ENCODE data around the gene RSPH10B.
"Not testable (repeated sequence)": the region's sequence is repeated elsewhere in the genome, so short reads cannot be mapped to it uniquely, and the experiment has no call there.

Gene RSPH10B

GRCh38 chr7:5970347-5970911, at the start of gene RSPH10B:
RSPH10B (minus strand) TSS chr7:5970689; CDS start chr7:5967116, 3,573 bp downstream.
- not testable (repeated sequence) for DNase-seq (ENCODE audit: low read depth)

- DNase-seq (ENCODE audit: low read depth), result no peak
Observed at GRCh38 chr7:6016653-6016966, 46.1 kb upstream of the RSPH10B start.

- peak; percentile 93 for DNase-seq (ENCODE audit: low read depth)
Observed at GRCh38 chr7:6015917-6016652, 45.6 kb upstream of the RSPH10B start.

GRCh38 chr7:6012355-6013104, 42.0 kb upstream of the RSPH10B start:
- peak; percentile 61 for DNase-seq (ENCODE audit: low read depth)

- no peak for DNase-seq (ENCODE audit: low read depth)
Observed at GRCh38 chr7:6011541-6011940, 41.1 kb upstream of the RSPH10B start.

- not testable (repeated sequence) for DNase-seq (ENCODE audit: low read depth)
Observed at GRCh38 chr7:6010370-6010769, 39.9 kb upstream of the RSPH10B start.

- DNase-seq (ENCODE audit: low read depth), result peak; percentile 99
Observed at GRCh38 chr7:6008668-6009611, 38.5 kb upstream of the RSPH10B start, which contains the start of the genes AIMP2 and PMS2. AIMP2 (plus strand) TSS chr7:6009272; CDS start chr7:6009364, 92 bp downstream. PMS2 (minus strand) TSS chr7:6009049; CDS start chr7:6009019, 30 bp downstream.

GRCh38 chr7:6007835-6008590, 37.5 kb upstream of the RSPH10B start:
- peak; percentile 23 for DNase-seq (ENCODE audit: low read depth)

- DNase-seq (ENCODE audit: low read depth), result no peak
Observed at GRCh38 chr7:6007386-6007785, 36.9 kb upstream of the RSPH10B start.

- peak; percentile 75 for DNase-seq (ENCODE audit: low read depth)
Observed at GRCh38 chr7:5997210-5997808, 26.8 kb upstream of the RSPH10B start.

GRCh38 chr7:5987061-5987460, 16.6 kb upstream of the RSPH10B start:
- not testable (repeated sequence) for DNase-seq (ENCODE audit: low read depth)

- not testable (repeated sequence) for DNase-seq (ENCODE audit: low read depth)
Observed at GRCh38 chr7:5979680-5980314, 9.3 kb upstream of the RSPH10B start.

GRCh38 chr7:5973580-5973979, 3.1 kb upstream of the RSPH10B start:
- DNase-seq (ENCODE audit: low read depth), result not testable (repeated sequence)

- not testable (repeated sequence) for DNase-seq (ENCODE audit: low read depth)
Observed at GRCh38 chr7:5963810-5964209, 6.7 kb downstream of the RSPH10B start.

- DNase-seq (ENCODE audit: low read depth), result not testable (repeated sequence)
Observed at GRCh38 chr7:5963205-5963604, 7.3 kb downstream of the RSPH10B start.

- not testable (repeated sequence) for DNase-seq (ENCODE audit: low read depth)
Observed at GRCh38 chr7:5934945-5935450, 35.5 kb downstream of the RSPH10B start.

- peak; percentile 80 for DNase-seq (ENCODE audit: low read depth)
Observed at GRCh38 chr7:5931905-5932644, 38.4 kb downstream of the RSPH10B start.

- not testable (repeated sequence) for DNase-seq (ENCODE audit: low read depth)
Observed at GRCh38 chr7:5931250-5931649, 39.2 kb downstream of the RSPH10B start.

GRCh38 chr7:5930290-5930689, 40.2 kb downstream of the RSPH10B start:
- not testable (repeated sequence) for DNase-seq (ENCODE audit: low read depth)

Measured in iris pigment epithelial cell (primary cell).